GM21360 (cell line): Measurements from ENCODE around the gene C2CD3.

Experiments used
- ATAC-seq: cut with Tn5 transposase; IDR thresholded peaks from one replicate; pipeline ENCODE4 v1.9.1; 2021; ENCODE audit warnings: mild to moderate bottlenecking, moderate library complexity; ENCODE audit not compliant: unreplicated experiment

Gene C2CD3

GRCh38 chr11:74021998-74022397 is 148.8 kb downstream of the C2CD3 start:
- no peak for ATAC-seq

GRCh38 chr11:74020539-74020938 is 150.3 kb downstream of the C2CD3 start:
- ATAC-seq, result no peak

GRCh38 chr11:74019860-74020259 is 150.9 kb downstream of the C2CD3 start:
- no peak for ATAC-seq

- no peak for ATAC-seq
Observed at GRCh38 chr11:74019104-74019738, 151.6 kb downstream of the C2CD3 start.

- no peak for ATAC-seq
Observed at GRCh38 chr11:74018331-74019005, 152.3 kb downstream of the C2CD3 start.

GRCh38 chr11:74017631-74018030 is 153.2 kb downstream of the C2CD3 start:
- ATAC-seq, result no peak

- ATAC-seq, result no peak
Observed at GRCh38 chr11:74015919-74016684, 154.7 kb downstream of the C2CD3 start.

- ATAC-seq, result no peak
Observed at GRCh38 chr11:74014880-74015279, 155.9 kb downstream of the C2CD3 start.

- no peak for ATAC-seq
Observed at GRCh38 chr11:74013141-74013540, 157.7 kb downstream of the C2CD3 start.

GRCh38 chr11:74012074-74012809 is 158.6 kb downstream of the C2CD3 start:
- ATAC-seq, result no peak

- peak; percentile 56 for ATAC-seq
Observed at GRCh38 chr11:74011360-74012073, 159.3 kb downstream of the C2CD3 start.

- no peak for ATAC-seq
Observed at GRCh38 chr11:74010306-74011300, 160.2 kb downstream of the C2CD3 start.

- no peak for ATAC-seq
Observed at GRCh38 chr11:74009675-74010305, 161.0 kb downstream of the C2CD3 start.

GRCh38 chr11:74009230-74009547 is 161.6 kb downstream of the C2CD3 start:
- ATAC-seq, result no peak

- no peak for ATAC-seq
Observed at GRCh38 chr11:74008373-74009229, 162.2 kb downstream of the C2CD3 start, which contains the start of gene UCP3. Gene UCP3 (minus strand): TSS chr11:74009085. CDS start chr11:74007042, 2,043 bp downstream.

- no peak for ATAC-seq
Observed at GRCh38 chr11:74007691-74008372, 163.0 kb downstream of the C2CD3 start.

GRCh38 chr11:74006743-74007304 is 164.0 kb downstream of the C2CD3 start:
- ATAC-seq, result no peak
